SU-DHL-6 (cell line): Measurements from ENCODE around the gene EFNA5.

Source experiments
- H2AFZ ChIP-seq: fragments of 200-600 bp; sonication (generic); 2 replicates; pipeline ENCODE4 v1.6.1; 2014; ENCODE audit warnings: low read depth, mild to moderate bottlenecking, moderate library complexity, mixed read lengths, antibody characterized with exemption, low read length; ENCODE audit not compliant: severe bottlenecking
- H3F3A ChIP-seq: fragments of 200-600 bp; shearing (Covaris generic); 2 replicates; pipeline ENCODE4 v1.6.0; 2016; ENCODE audit warnings: antibody characterized with exemption, mild to moderate bottlenecking; ENCODE audit not compliant: insufficient read depth
- H3K27ac ChIP-seq: fragments of 200-600 bp; sonication (generic); 2 replicates; pipeline ENCODE4 v1.5.1; 2016; ENCODE audit warnings: low read depth, mild to moderate bottlenecking, low read length, moderate library complexity, mixed read lengths
- H3K27me3 ChIP-seq: fragments of 200-600 bp; sonication (generic), shearing (Covaris generic); 2 replicates; pipeline ENCODE4 v1.6.0; 2014; ENCODE audit warnings: mild to moderate bottlenecking, low read length
- H3K36me3 ChIP-seq: fragments of 200-600 bp; sonication (generic); 2 replicates; pipeline ENCODE4 v1.6.1; 2014; ENCODE audit warnings: mild to moderate bottlenecking, low read length, mixed read lengths
- H3K4me2 ChIP-seq: fragments of 300-600, 200-600 bp; shearing (Covaris generic), sonication (generic); 2 replicates; pipeline ENCODE4 v1.6.0; 2014; ENCODE audit warnings: low read length, low read depth, mild to moderate bottlenecking; ENCODE audit not compliant: poor library complexity, severe bottlenecking
- H3K4me3 ChIP-seq: fragments of 200-600 bp; sonication (generic); 2 replicates; pipeline ENCODE4 v1.5.1; 2014; ENCODE audit warnings: antibody characterized with exemption, low read length, mild to moderate bottlenecking, mixed read lengths; ENCODE audit not compliant: insufficient read depth, poor library complexity, severe bottlenecking
- H3K79me2 ChIP-seq: fragments of 200-600 bp; sonication (generic); 2 replicates; pipeline ENCODE4 v1.6.1; 2014; ENCODE audit warnings: mild to moderate bottlenecking, low read length, moderate library complexity; ENCODE audit not compliant: insufficient read depth
- H3K9ac ChIP-seq: fragments of 200-600 bp; sonication (generic); 2 replicates; pipeline ENCODE4 v1.7.0; 2014; ENCODE audit warnings: mild to moderate bottlenecking, low read length
- H3K9me2 ChIP-seq: fragments of 200-600 bp; sonication (generic); replicated peaks from 2 replicates; pipeline ENCODE4 v1.6.1; 2014; ENCODE audit warnings: low read length; ENCODE audit not compliant: insufficient read depth
- H3K9me3 ChIP-seq: fragments of 200-600 bp; sonication (generic); 2 replicates; pipeline ENCODE4 v1.6.1; 2014; ENCODE audit warnings: low read length, mixed read lengths; ENCODE audit not compliant: insufficient read depth
- H4K20me1 ChIP-seq: fragments of 200-600 bp; sonication (generic); 2 replicates; pipeline ENCODE4 v1.6.1; 2014; ENCODE audit warnings: low read depth, mild to moderate bottlenecking, antibody characterized with exemption, low read length, moderate library complexity, mixed read lengths
- EZH2phosphoT487 ChIP-seq: fragments of 200-600 bp; sonication (generic), shearing (Covaris generic); conservative IDR thresholded peaks from 2 replicates; pipeline ENCODE4 v1.6.1; 2018; ENCODE audit warnings: mild to moderate bottlenecking, antibody characterized with exemption, low read length, moderate library complexity, mixed read lengths
- TF ChIP-seq, protein P1 (sequence below): fragments of 200-600 bp; sonication (generic); IDR thresholded peaks from one replicate; pipeline ENCODE4 v1.5.1; 2017; ENCODE audit warnings: antibody characterized with exemption, mild to moderate bottlenecking, low read length, moderate library complexity; ENCODE audit not compliant: insufficient read depth, poor library complexity, severe bottlenecking

The EFNA5 gene

GRCh38 chr5:107605596-107606125 is 65.1 kb downstream of the EFNA5 start:
- Histone ChIP-seq H3K27me3 (no peaks in the 10 kb centered on the region), H2AFZ (no peak overlapping the region), H3K36me3 (no peaks in the 10 kb centered on the region), H3F3A (no peaks in the 10 kb centered on the region), H3K27ac (no peak overlapping the region), H4K20me1 (no peaks in the 10 kb centered on the region), H3K4me2 (no peak overlapping the region), H3K9me3 (no peaks in the 10 kb centered on the region), H3K9me2 (no peaks in the 10 kb centered on the region), H3K9ac (no peak overlapping the region), H3K79me2 (no peaks in the 10 kb centered on the region), H3K4me3 (no peak overlapping the region)
- TF ChIP-seq EZH2phosphoT487, result no peak
- TF ChIP-seq, protein P1, sequence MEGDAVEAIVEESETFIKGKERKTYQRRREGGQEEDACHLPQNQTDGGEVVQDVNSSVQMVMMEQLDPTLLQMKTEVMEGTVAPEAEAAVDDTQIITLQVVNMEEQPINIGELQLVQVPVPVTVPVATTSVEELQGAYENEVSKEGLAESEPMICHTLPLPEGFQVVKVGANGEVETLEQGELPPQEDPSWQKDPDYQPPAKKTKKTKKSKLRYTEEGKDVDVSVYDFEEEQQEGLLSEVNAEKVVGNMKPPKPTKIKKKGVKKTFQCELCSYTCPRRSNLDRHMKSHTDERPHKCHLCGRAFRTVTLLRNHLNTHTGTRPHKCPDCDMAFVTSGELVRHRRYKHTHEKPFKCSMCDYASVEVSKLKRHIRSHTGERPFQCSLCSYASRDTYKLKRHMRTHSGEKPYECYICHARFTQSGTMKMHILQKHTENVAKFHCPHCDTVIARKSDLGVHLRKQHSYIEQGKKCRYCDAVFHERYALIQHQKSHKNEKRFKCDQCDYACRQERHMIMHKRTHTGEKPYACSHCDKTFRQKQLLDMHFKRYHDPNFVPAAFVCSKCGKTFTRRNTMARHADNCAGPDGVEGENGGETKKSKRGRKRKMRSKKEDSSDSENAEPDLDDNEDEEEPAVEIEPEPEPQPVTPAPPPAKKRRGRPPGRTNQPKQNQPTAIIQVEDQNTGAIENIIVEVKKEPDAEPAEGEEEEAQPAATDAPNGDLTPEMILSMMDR, result no peak

DNA sequence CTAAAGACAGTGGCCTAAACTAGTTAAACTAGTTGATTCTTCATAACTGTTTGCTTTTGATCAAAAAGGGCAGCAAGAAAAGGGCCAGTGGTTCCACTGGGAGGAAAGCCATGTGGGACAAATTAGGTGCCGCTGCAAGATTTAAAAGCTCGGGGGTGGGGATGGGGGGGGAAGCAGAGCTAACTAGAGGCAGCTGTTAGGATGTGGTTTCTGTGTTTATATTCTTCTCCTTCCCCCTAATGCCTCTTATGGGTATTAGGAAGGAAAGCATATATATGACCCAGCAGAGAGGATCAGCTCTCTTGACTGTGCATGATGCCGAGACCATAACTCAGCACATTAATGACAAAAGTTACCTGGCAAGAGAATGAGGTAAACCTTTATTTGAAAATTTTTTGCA is 65.7 kb downstream of the EFNA5 start:
- Histone ChIP-seq H3K9me3 (no peaks in the 10 kb centered on the region), H3K79me2 (no peaks in the 10 kb centered on the region), H3K4me3 (no peak overlapping the region), H3K27me3 (no peaks in the 10 kb centered on the region), H3K9me2 (no peaks in the 10 kb centered on the region), H3K36me3 (no peaks in the 10 kb centered on the region), H3K27ac (no peak overlapping the region), H4K20me1 (no peaks in the 10 kb centered on the region), H3F3A (no peaks in the 10 kb centered on the region), H2AFZ (no peak overlapping the region), H3K9ac (no peak overlapping the region), H3K4me2 (no peak overlapping the region)
- TF ChIP-seq EZH2phosphoT487, result no peak
- TF ChIP-seq, protein P1, result no peak

- Histone ChIP-seq H3K9me2 (no peaks in the 10 kb centered on the region), H3K36me3 (no peaks in the 10 kb centered on the region), H3K4me3 (no peak overlapping the region), H3K27me3 (no peaks in the 10 kb centered on the region), H3K9me3 (no peaks in the 10 kb centered on the region), H3K9ac (no peak overlapping the region), H4K20me1 (no peaks in the 10 kb centered on the region), H2AFZ (no peak overlapping the region), H3K79me2 (no peaks in the 10 kb centered on the region), H3F3A (no peaks in the 10 kb centered on the region), H3K4me2 (no peak overlapping the region), H3K27ac (no peak overlapping the region)
- TF ChIP-seq, protein P1, result no peak
- TF ChIP-seq EZH2phosphoT487, result no peak
Measured at GRCh38 chr5:107604146-107604910, 66.4 kb downstream of the EFNA5 start.
